GM21737 (cell line): ENCODE results near the gene SNX19.
"Not testable (repeated sequence)": the region's sequence is repeated elsewhere in the genome, so short reads cannot be mapped to it uniquely, and the experiment has no call there.

ENCODE experiments used
- ATAC-seq: cut with Tn5 transposase; IDR thresholded peaks from one replicate; pipeline ENCODE4 v1.9.1; 2021; ENCODE audit warnings: mild to moderate bottlenecking, moderate library complexity; ENCODE audit not compliant: unreplicated experiment

SNX19 gene

DNA sequence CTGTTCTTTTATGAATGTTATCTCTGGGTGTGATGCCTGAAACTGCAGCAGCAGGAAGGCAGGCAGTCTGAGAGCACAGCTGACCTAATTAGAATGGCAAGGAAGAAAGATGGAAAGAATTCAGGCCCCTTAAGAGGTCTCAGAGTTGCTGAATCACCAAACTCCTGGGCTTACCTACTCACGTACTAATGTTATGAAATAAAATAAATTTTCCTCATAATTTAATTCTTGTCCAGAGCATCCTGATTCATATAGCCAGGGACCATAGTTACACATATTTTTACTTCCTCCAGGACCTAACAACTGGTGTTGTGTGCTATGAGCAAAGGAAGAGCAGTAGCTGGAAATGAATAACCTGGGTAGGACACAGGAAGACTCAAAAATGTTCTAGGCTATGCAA is 41.9 kb downstream of the SNX19 start:
- no peak for ATAC-seq

DNA sequence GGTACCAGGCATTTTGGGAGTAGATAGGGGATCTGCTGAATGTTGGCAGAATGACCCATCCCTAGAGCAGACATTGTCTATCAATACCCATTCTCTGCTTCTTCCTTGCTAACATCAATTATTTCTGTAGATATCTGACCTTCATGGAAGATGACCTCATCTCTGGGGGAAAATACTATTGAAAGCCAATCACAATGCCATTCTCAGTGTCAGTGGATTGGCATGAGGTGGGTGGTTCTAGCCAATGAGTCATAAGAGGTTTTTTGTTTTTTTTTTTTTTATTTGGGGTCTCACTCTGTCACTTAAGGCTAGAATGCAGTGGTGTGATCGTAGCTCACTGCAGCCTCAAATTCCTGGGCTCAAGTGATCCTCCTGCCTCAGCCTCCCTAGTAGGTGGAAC is 42.5 kb downstream of the SNX19 start:
- ATAC-seq = no peak

DNA sequence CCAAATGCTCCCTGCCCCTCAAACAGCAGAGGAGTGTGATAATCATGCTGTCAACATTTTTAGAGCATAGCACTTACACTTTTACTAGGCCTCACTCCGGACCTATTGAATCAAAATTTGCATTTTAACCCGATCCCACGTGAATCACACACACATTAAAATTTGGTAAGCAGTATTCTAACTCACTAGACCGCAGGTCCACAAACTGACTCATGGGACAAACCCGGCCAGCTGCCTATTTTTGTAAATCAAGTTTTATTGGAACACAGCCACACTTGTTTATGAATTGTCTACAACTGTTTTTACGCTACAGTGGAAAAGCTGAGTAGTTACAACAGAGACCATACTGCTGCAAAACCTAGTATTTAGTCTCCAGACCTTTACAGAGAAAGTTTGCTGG is 43.3 kb downstream of the SNX19 start:
- no peak for ATAC-seq

DNA sequence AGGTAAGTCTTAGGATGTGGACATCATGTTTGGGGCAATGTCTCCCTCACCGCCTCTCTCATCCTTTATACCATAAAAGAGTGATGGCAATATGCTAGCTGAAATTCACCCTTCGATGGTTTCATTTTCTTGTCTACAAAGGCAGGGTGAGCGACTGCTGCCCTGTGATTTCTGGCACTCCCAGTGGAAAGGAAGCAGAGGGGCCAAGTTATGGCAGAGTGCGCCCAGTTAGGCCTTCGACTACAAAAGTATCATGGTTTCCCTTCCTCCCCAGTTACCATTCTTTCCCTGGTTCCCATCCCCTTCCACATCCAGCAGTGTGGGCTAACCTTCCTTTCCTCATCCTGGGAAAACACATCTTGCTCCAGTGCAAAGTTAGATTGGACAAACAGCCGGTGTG is 43.8 kb downstream of the SNX19 start:
- no peak for ATAC-seq

DNA sequence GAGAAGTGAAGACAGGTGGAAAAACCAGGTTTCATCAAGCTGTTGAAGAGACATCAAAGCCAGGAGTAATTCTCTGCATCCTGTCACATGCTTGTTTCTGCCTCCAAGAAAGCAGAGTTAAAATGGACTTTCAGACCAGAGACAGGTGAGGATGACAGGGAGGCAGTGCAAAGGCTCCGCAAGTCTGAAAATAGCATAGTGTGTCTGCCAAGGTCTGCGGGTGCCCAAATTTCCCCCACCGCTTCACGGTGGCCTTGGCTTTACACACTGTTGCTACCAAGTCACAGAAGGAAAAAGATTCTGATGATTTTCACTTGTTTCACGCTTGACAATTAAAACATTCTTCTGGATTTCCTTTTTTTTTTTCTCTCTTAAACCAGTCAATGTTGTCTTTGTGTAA is 44.2 kb downstream of the SNX19 start:
- no peak for ATAC-seq

DNA sequence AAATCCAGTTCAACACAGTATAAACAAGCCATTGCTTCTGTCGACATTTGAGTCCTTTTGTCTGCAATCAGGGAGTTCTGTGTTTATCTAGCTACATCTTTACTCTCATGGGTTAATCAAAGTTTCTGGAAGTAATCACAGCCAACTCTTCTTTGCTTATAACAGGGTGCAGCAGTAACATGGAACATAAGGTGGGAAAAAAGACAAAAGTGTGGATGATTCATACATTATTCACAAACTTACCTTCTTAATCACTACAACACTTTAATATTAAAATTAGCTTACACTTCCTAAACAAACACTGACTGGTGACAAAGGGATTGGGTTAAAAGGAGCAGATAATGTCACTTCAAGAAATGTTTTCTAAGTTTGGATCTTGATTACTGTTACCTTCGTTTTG is 44.7 kb downstream of the SNX19 start:
- ATAC-seq = no peak

DNA sequence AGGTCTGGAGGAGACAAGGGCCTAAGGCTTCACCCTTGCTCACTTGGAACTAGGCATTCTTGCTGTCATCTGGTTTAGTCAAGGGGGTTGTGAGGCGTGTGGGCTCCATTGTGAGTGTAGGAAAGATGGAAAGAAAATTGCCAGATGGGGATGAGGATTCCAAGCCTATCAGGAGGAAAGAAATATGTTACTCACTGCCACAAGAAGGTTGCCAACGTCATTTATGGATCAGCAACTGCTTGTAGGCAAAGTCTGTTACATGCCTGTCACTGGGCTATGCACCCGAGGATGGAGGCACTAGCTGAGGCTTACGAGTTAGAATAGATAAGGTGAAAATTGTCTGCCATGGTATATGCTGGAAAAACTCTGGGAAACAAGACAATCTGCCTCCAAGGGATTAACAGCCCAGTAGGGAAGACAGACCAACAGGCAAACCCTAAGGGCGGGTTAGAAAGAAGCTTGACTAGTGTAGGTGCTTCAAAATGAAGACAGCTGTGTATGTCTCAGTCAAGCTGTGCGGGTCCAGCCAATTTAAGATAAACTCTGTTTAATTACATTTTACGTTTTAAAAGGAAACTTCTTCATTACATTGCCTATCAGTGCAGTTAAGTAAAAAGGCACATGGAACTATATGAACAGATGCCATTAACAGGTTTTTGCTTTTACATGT is 47.4 kb downstream of the SNX19 start:
- ATAC-seq = no peak

DNA sequence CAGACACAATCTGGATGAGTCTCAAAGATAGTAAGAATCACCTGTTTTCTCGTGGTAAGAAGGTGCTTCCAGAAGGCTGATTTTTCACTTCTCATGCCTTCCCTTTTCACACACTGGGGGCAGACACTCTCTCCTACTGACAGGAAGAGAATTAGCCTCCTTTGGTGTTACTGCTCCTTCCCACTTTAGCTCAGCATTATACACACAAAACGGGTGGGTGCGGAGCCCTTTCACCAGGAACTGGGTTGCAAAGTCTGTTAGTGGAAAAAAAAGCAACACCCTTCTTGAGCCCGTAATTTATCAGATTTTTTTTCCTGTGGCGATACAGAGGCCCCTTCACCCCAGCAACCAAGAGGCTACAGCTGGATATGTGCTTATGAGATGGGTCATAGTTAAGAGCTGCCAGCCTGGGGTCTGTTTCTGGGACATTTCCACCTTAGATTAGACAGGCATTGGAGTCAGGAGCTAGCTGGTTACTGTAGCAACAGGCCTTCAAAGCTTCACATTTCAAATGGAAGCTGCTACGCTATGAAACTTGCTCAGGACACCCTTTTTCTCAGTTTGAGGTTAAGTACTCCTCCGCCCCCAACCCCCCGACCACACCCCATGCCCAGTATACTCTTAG is 48.1 kb downstream of the SNX19 start:
- ATAC-seq = no peak

DNA sequence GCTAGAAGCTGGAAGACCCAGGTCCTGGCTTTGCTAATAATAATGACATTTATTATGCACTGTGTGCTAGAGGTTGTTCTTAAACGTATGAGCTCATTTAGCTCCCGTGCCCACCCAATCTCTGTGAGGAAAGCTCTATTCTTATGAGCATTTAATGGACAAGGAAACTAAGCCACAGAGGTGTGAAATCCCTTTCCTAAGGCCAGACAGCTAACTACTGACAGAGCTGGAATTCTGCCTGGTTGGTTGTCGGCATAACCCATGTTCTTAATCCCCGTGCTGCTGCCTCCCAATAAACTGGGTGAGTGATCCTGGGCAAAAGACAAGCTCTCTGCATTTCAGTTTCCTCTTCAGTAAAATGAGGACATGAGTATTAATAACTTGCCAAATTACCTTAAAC is 49.4 kb downstream of the SNX19 start:
- ATAC-seq = no peak

DNA sequence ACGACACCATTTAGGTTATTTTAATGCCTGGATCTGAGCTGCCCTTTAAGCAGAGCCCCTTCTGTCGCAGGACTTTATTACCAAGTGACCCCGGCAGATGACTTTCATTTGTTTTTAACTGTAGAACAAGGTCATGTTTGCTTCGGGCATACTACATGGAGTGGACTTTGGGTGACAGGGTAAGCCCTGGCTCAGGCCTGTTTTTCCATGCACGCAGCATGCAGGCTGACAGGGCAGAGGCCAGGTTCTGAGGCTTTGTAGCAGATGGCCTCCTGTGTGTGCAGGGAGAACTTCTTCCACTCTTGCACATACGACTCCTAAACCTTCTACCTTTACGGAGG is 50.5 kb downstream of the SNX19 start:
- no peak for ATAC-seq

DNA sequence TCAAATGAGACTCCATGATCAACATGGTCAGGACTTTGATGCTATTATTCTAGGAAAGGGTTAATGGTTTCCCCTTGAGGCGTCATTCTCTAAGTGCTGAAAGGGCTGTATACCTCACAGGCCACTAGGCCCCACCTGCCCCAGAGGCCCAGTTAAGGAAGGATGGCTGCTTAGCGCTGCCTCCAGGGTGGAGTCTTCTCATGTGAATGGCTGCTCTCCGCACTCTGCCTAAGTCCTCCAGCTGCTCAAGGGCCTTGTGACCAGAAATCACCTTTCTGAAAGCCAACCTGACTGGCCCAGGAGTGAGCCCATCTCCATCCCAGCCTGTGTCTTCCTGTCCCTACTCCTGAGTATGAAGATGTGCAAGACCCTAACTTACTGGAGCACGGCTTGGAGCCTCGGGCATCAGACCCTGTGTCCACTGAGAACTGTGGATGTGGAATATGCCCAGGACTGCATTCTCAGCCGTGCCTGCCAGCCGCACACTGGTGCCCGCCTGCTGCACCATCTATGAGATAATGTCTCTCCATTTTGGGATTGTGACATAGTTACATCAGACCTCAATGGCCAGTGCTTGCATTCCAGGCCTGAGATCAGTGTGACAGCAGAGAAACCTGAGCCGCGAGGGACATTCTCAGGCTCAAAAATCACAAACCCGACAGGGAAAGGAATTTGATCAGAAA is 51.0 kb downstream of the SNX19 start:
- ATAC-seq = no peak

DNA sequence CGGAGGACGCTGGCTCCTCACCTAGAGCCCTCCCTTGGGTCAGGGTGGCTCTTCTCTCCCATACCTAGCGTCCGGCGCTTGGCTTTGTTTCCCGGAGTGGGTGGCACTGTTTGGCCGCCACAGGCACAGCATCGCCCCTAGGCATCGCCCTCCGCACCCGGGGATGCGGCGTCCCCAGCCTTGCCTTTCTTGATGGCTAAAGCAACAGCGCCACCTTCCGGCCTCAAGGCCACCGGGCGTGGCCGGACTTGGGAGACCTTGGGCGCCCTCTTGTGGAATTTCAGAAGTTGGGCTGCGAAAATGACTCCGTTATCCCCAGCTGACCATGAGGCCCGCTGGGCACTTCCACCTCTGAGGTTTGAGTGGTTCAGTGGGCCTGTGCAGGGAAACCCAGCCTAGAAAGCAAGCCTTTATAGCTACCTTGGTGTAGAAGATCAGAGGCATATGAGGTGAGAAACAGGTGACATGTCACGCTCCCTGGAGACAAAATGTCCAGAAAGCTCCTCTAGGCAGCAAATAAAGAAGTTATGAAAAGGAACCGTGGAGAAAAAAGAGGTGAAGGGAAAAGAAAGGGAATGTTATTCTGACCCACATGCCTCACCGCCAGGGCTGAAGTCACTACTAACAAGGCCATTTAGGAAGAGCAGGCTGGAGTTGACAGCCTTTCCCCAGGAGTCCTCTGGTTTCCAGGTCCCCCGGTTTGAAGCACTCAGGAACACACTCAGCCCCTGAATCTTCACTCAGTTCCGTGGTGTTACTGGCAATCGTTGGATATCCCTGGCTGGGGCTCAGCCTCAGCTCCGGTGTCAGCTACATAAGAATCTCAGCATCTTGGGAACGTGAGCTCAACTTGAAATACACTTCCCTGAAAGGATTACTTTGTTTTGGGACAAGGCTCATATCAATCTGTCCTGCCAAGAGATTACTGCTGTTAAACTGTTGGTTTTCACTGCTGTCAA is 54.1 kb downstream of the SNX19 start:
- peak; percentile 81 for ATAC-seq

DNA sequence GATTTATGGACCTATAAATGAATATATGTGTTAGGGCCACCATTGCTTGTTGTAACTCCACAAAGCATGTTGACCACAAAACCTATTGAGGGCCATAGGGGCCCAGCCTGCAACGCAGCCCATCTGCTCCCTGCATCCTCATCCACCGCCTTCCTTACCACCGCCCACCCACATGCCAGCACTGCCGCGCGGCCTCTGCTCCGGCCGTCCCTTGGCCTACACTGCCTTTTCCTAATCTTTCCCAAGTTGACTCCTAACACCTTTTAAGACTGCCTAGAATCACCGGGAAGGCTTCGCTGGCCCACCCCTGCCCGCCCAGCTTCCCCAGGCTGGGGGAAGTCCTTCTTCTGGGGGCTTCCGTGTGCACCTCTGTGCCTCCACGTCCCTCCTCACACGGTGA is 55.0 kb downstream of the SNX19 start:
- no peak for ATAC-seq

DNA sequence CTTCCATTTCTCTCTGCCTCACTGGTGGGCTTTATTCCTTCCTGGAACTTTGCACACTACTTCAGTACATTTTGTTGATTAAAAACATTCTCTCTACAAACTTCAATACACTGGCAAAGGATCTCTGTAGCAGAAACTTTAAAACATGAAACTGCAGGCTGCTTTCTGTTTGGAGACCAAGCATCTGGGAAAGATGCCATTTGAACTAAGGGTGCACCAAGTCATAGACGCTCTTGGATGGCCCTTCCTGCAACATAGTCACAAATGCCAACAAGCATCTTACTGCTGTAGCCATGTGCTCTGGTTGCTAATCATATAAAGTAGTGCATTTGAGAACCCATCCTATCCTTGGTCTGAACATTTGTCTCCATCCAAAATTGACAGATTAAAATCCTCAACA is 56.4 kb downstream of the SNX19 start:
- ATAC-seq = no peak

DNA sequence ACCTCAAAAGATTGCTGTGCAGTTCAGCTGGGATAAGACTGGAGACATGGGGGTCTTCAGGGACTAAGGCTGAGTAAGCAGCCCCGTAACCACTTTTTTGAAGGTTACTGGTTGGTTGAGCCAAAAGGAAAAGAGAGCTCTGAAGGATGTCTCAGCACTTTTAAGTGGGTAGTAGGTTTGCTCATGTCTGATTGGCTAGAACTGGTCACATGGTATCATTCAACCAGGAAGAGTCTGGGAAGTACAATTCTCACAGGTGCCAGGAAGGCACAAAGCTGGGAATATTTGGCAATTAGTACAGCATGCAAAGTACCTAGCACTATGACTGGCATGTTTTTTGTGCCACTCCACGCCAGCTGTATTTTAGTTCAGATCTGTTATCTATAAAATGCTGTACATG is 58.1 kb downstream of the SNX19 start:
- no peak for ATAC-seq

DNA sequence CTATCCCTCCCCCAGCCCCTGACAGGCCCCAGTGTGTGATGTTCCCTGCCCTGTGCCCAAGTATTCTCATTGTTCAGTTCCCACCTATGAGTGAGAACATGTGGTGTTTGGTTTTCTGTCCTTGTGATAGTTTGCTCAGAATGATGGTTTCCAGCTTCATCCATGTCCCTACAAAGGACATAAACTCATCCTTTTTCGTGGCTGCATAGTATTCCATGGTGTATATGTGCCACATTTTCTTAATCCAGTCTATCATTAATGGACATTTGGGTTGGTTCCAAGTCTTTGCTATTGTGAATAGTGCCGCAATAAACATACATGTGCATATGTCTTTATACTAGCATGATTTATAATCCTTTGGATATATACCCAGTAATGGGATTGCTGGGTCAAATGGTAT is 60.6 kb downstream of the SNX19 start:
- not testable (repeated sequence) for ATAC-seq

DNA sequence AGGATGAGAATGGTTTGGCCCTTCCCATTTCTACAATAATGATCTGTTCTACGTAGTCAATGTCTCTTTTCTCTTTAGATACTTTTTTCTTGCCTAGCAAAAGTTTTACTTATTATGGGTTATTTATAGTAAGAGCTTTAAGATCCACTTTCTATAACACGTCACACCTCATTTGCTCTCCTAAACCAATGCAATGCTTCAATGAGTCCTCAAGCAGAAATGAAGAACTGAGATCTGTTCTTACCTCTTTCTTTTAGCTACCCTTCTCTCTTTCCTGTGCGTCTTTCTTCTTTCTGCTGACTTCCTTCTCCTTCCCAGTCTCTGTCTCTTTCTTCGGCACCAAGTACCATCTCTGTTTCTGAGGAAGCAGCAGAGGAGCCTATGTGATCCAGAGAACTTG is 61.8 kb downstream of the SNX19 start:
- peak; percentile 67 for ATAC-seq

DNA sequence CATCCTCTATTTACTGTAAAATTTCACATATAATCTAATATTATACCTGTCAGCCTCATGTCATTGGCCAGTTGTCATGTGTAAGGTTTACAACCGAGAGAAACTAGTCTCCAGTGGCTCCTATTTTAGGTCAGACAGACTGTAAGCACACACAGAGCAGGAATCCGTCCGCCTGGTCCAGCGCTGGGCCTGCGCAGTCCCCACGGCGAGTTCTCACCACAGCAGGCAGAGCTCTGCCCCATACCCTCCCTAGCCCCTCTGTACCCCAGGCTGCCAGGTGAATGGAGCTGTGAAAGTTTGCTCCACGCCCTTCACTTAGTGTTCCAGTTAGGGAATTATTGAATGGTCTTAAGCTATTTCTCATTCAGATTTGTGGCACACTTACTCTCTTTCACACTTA is 63.7 kb downstream of the SNX19 start:
- no peak for ATAC-seq

DNA sequence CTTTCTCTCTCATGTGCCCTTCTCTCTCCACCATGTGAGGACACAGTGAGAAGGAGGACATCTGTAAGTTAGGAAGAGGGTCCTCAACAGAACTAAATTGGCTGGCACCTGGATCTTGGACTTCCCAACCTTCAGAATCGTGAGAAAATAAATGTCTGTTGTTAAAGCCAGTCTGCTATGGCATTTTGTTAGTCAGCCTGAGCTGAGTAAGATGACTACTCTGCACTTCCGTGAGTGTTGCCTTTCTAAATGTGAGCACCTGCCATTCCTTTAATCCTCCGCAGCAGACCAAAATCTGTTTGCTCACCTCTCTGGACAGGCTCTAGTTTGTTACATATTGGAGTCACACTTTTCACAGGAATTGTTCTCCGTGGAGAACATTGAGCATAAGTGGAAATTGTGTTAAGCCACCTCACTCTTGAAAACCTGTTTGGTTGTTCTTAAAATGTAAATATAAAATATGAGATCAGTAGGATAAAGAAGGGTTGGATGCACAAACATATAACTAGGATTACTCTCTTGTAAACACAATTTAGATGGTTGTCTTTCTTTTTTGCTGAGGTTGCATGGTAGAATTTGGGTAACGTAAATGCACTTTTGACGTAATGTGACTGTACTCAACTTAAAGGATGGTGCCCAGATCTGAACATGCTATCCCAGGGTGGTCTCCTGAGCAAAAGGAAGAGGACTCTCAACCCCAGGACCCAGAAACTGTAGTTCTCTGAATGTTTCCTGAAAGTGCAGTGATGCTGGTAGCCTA is 65.9 kb downstream of the SNX19 start:
- ATAC-seq = no peak

DNA sequence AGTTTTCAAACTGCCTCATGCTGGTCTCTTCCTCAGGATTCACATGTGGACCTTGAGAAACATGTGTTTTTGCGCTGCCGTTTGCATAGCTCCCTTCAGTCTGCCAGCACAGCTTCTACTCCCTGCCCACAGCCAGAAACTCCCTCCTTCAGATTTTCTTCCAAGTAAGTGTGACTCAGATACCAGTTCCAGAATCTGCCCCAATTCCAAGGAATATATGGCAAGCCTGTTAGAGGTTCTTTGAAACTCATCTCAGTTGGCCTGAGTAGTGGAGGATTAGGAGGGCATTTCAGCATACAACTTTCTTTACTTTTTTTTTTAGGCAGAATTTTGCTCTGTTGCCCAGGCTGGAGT is 67.1 kb downstream of the SNX19 start:
- ATAC-seq = no peak
